CD4-positive, alpha-beta T cell treated with Interleukin-6 at 100 ng/mL for 8 hours (primary cell): Measurements from ENCODE around the gene TRIM66.

Experiments
- DNase-seq: peaks from one replicate; pipeline ENCODE4 v3.0.0-alpha.2; 2020; ENCODE audit warnings: mixed read lengths, low spot score

TRIM66 gene

GRCh38 chr11:8564526-8564925, 117.9 kb downstream of the TRIM66 start:
- no peak for DNase-seq
